Measurements from ENCODE around the gene NTRK1. TPM values are rescaled to one million over a fixed set of nuclear protein-coding genes. Genes with fewer than 3 reads are reported as not detected.

The NTRK1 gene
- total and polyA plus RNA-seq, 2 of the 4 experiments (the other 2 are of a cell fraction): not detected

DNA sequence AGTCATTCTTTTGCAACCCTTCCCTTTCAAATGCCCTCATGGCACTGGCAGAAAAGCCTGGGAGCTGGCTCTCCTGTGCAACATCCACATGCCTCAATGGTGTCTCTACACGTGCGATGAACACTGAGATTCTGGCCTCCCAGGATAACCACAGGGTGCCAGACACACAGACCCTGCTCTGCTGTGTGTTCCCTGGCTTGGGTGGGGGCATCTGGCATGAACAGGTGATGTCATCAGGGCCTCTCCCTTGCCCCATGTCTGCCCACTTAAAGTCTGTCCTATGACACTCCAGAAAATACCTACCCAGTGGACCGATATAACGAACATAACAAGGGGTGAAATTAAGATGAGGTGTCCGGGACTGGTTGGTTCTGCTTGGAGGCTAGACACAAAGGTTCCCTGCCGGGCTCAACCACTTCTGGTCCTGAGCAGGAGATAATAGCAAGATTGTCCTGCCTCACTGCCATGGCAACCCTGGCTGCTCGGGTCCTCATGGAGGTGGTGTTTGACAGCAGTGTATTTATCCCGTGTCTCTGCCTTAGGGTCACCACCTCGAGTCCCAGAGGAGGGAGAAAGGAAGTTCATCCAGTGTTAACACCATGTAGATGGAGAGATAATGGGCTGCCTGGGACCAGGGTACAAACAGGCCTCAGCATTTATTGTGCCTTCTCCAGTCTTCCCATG, 21.1 kb upstream of the NTRK1 start:
- CTCF ChIA-PET: interaction anchor here (0.7 to 3.7 kb wide), 8 partner anchors 9 to 150 kb away, joined by 3 to 26 read pairs (median 5); partner anchors contain the start of genes INSRR and NTRK1
- in situ Hi-C loops (cut with MboI; ENCODE audit: low sequenced_read_pairs): no loop called here
- no peaks in the 10 kb centered on the region; the same call in none of the 2 replicates for H4K20me1 ChIP-seq (ENCODE audit: insufficient read depth, low read length)
- ATAC-seq (ENCODE audit: low read depth) (no peak), DNase-seq (no peak)
- H2BK20ac ChIP-seq (ENCODE audit: low read depth, low read length): no peak overlapping the region
- H3K4ac ChIP-seq (ENCODE audit: low read depth, low read length): no peak overlapping the region
- no peak overlapping the region for H3K56ac ChIP-seq (ENCODE audit: extremely low read depth, insufficient read depth, low read length)
- H2AK5ac ChIP-seq (ENCODE audit: low read depth, low read length): no peak overlapping the region
- no peak overlapping the region for H4K8ac ChIP-seq (ENCODE audit: low read depth in 2 of 2, low read length in 2 of 2)
- POLR2A ChIA-PET (ENCODE audit: unreplicated experiment): no interaction called here
- no peak overlapping the region for H2BK120ac ChIP-seq (ENCODE audit: low read depth, low read length)
- no peak overlapping the region for H2BK15ac ChIP-seq (ENCODE audit: low read depth, low read length)
- TF ChIP-seq, protein P1, sequence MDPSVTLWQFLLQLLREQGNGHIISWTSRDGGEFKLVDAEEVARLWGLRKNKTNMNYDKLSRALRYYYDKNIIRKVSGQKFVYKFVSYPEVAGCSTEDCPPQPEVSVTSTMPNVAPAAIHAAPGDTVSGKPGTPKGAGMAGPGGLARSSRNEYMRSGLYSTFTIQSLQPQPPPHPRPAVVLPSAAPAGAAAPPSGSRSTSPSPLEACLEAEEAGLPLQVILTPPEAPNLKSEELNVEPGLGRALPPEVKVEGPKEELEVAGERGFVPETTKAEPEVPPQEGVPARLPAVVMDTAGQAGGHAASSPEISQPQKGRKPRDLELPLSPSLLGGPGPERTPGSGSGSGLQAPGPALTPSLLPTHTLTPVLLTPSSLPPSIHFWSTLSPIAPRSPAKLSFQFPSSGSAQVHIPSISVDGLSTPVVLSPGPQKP (IDR thresholded peaks at IDR 0.05; ENCODE audit: borderline replicate concordance, low read depth, low read length): no peak
- TF ChIP-seq RCOR1 (IDR thresholded peaks at IDR 0.05; ENCODE audit: insufficient replicate concordance, low read length): no peak
- TF ChIP-seq FOS (IDR thresholded peaks at IDR 0.05; ENCODE audit: low read depth, low read length): no peak
- no peak for TF ChIP-seq POLR2A (IDR thresholded peaks at IDR 0.05; ENCODE audit: low read depth, low read length)
- TF ChIP-seq, protein P2, sequence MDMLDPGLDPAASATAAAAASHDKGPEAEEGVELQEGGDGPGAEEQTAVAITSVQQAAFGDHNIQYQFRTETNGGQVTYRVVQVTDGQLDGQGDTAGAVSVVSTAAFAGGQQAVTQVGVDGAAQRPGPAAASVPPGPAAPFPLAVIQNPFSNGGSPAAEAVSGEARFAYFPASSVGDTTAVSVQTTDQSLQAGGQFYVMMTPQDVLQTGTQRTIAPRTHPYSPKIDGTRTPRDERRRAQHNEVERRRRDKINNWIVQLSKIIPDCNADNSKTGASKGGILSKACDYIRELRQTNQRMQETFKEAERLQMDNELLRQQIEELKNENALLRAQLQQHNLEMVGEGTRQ (IDR thresholded peaks at IDR 0.05; ENCODE audit: low read depth, low read length): no peak
- TF ChIP-seq CHD1 (IDR thresholded peaks at IDR 0.05; ENCODE audit: low read depth, low read length): no peak
- no peak for TF ChIP-seq RAD21 (IDR thresholded peaks at IDR 0.05; ENCODE audit: low read length)
- no peak for TF ChIP-seq CEBPB (IDR thresholded peaks at IDR 0.05; ENCODE audit: low read depth, low read length)
- TF ChIP-seq BHLHE40 (IDR thresholded peaks at IDR 0.05; ENCODE audit: low read depth, low read length): no peak
- no peak for TF ChIP-seq MAFK (IDR thresholded peaks at IDR 0.05; ENCODE audit: low read depth, low read length)
- TF ChIP-seq, protein P3, sequence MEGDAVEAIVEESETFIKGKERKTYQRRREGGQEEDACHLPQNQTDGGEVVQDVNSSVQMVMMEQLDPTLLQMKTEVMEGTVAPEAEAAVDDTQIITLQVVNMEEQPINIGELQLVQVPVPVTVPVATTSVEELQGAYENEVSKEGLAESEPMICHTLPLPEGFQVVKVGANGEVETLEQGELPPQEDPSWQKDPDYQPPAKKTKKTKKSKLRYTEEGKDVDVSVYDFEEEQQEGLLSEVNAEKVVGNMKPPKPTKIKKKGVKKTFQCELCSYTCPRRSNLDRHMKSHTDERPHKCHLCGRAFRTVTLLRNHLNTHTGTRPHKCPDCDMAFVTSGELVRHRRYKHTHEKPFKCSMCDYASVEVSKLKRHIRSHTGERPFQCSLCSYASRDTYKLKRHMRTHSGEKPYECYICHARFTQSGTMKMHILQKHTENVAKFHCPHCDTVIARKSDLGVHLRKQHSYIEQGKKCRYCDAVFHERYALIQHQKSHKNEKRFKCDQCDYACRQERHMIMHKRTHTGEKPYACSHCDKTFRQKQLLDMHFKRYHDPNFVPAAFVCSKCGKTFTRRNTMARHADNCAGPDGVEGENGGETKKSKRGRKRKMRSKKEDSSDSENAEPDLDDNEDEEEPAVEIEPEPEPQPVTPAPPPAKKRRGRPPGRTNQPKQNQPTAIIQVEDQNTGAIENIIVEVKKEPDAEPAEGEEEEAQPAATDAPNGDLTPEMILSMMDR (conservative IDR thresholded peaks at IDR 0.05; ENCODE audit: low read depth, low read length): no peak
- TF ChIP-seq NFE2L2 (IDR thresholded peaks at IDR 0.05; ENCODE audit: low read depth, low read length): no peak
- H4K5ac ChIP-seq (ENCODE audit: low read depth, low read length): no peak overlapping the region
- no peak overlapping the region for H2AFZ ChIP-seq (replicated peaks; ENCODE audit: low read length, poor library complexity)
- no peak overlapping the region for H4K91ac ChIP-seq (ENCODE audit: insufficient read depth, low read depth, low read length)
- intact Hi-C loops (cut with micrococcal nuclease): loop anchor here (1.0 kb wide), 1 partner anchor 51 kb away; no protein-coding TSS in a partner anchor
- H3K23ac ChIP-seq (ENCODE audit: low read depth, low read length): no peak overlapping the region
- no TSS peak for BruUV-seq (replicated peaks)
- H3K27me3 ChIP-seq (ENCODE audit: control insufficient read depth, insufficient read depth, low read length): peaks cover 83% of the 10 kb centered on the region
- no peak overlapping the region for H3K9ac ChIP-seq (ENCODE audit: low read depth, low read length)
- no peak overlapping the region for H3K4me3 ChIP-seq (ENCODE audit: insufficient read depth, low read depth, low read length)
- no peaks in the 10 kb centered on the region for H3K36me3 ChIP-seq (ENCODE audit: control insufficient read depth, insufficient read depth, low read length)
- no peaks in the 10 kb centered on the region for H3K4me1 ChIP-seq (ENCODE audit: control insufficient read depth, insufficient read depth, low read length)
- H3K27ac ChIP-seq (ENCODE audit: insufficient read depth, low read length): no peak overlapping the region
- no peak overlapping the region for H3K4me2 ChIP-seq (ENCODE audit: low read depth, low read length)
- H2AK9ac ChIP-seq (replicated peaks; ENCODE audit: low read depth, low read length, poor library complexity): no peak overlapping the region
- H3K14ac ChIP-seq (replicated peaks; ENCODE audit: low read depth, low read length): no peak overlapping the region
- dilution Hi-C loops (cut with HindIII; ENCODE audit: low sequenced_read_pairs, unreplicated experiment): no loop called here
- H3K18ac ChIP-seq (ENCODE audit: low read depth, low read length): no peak overlapping the region
- 0% methylated on average over 1 of the region's 9 CpGs; no CpG with 5 or more reads in 1 of the 2 experiments for WGBS, 2 experiments (ENCODE audit: extremely low coverage in 2 of 2, insufficient read length in 1 of 2)
- no peak overlapping the region for H2BK5ac ChIP-seq (ENCODE audit: low read depth, low read length, poor library complexity, severe bottlenecking)
- no peaks in the 10 kb centered on the region for H3K79me1 ChIP-seq (ENCODE audit: low read depth in 1 of 2, low read length in 2 of 2)
- no peaks in the 10 kb centered on the region for H3K9me1 ChIP-seq (ENCODE audit: insufficient read depth, low read length)
- no peaks in the 10 kb centered on the region; the same call in 1 of the 2 replicates for H3K9me3 ChIP-seq (ENCODE audit: control insufficient read depth, insufficient read depth, low read length)
